T-helper 1 cell treated with Interleukin-12 subunit alpha and Interleukin-12 subunit beta and Interleukin-4 antibody, amounts not matched to agents 30 μg/mL and 1 μg/mL, for 36 hours (primary cell): ENCODE results near the gene MOB1B.
A peak's percentile ranks its signal among the peaks of the same experiment; 100 is the strongest.

Experiments used
- H3K27ac Mint-ChIP-seq: one replicate; pipeline ENCODE4 v1.8.0; 2021; ENCODE audit warnings: mild to moderate bottlenecking, mixed read lengths
- H3K27me3 Mint-ChIP-seq: one replicate; pipeline ENCODE4 v1.8.0; 2021; ENCODE audit warnings: low read depth, mixed read lengths
- H3K36me3 Mint-ChIP-seq: one replicate; pipeline ENCODE4 v1.8.0; 2021; ENCODE audit warnings: low read depth, mixed read lengths
- H3K4me1 Mint-ChIP-seq: one replicate; pipeline ENCODE4 v1.8.0; 2021; ENCODE audit warnings: low read depth, mixed read lengths
- H3K4me3 Mint-ChIP-seq: one replicate; pipeline ENCODE4 v1.8.0; 2021; ENCODE audit warnings: mild to moderate bottlenecking, moderate library complexity, mixed read lengths
- H3K9me3 Mint-ChIP-seq: one replicate; pipeline ENCODE4 v1.8.0; 2021; ENCODE audit warnings: mixed read lengths

MOB1B gene

DNA sequence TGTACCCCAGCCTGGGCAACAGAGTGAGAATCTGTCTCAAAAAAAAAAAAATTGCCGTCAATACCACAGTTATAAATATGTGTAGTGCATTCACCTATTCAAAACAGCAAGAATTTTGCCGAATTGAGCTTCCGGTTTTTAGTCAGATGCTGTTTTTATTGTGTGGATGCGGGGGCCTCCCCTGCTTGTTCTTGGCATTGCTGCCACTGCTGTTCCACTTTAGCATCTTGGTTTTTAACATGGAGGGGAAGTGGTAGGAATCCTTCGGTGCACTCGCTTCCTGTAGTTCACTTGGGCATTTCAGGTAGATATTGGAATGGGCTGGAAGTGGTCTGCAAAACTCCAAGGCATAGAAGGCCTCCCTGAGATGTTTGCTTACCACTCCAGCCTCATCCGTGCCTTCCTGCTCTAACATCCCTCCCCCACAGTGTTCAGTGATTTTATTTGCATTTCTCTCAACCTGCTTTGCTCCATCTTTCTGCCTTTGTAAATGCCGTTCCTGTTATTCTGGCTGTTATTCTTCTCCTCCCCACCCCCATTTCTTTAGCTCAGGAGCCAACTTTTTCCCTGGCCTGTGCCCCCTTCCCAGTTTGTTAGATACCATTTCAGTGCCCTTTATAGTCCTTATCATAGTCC, 25.5 kb downstream of the MOB1B start:
- no peaks in the 10 kb centered on the region for H3K27me3 Mint-ChIP-seq
- H3K4me1 Mint-ChIP-seq: peaks cover 30% of the 10 kb centered on the region
- no peaks in the 10 kb centered on the region for H3K9me3 Mint-ChIP-seq
- H3K4me3 Mint-ChIP-seq: peak overlapping the region; percentile 26
- H3K36me3 Mint-ChIP-seq: peaks cover 8% of the 10 kb centered on the region
- H3K27ac Mint-ChIP-seq: peak overlapping the region; percentile 21

DNA sequence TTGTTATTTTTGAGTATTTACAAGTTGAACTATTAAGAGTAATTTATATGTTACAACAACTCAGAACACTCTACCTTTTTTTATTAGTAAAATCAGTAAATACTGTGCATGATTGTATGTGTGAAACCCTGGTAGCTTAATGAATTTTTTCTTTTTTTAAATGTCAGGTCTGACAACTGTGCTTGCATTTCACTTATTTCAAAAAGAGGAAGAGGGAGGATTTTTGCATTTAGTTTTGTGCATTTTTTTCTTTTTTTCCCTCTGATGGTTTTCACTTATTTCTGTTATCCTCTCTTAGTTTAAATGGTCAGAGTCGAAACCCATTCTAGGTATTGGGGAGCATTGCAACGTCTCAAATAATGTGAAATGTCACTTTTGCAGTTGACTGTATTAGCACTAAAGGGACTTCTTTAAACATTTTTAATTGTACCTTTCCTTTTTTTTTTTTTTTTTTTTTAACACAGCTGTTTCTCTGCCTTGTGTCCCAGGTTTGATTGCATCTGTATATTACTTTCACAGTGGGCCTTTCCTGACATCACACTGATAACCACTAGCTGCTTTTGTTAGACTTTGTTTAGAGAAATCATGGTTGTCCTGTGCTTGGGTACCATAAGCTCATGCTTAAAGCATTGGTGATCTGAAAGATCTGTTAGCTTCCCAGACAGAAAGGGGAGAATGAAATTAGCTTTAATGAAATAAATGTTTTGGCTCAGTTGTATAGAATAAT, 28.5 kb downstream of the MOB1B start:
- Mint-ChIP-seq H3K27me3 (no peaks in the 10 kb centered on the region), H3K4me3 (no peak overlapping the region), H3K9me3 (peaks cover 3% of the 10 kb centered on the region), H3K36me3 (peaks cover 11% of the 10 kb centered on the region), H3K4me1 (peaks cover 29% of the 10 kb centered on the region), H3K27ac (no peak overlapping the region)

DNA sequence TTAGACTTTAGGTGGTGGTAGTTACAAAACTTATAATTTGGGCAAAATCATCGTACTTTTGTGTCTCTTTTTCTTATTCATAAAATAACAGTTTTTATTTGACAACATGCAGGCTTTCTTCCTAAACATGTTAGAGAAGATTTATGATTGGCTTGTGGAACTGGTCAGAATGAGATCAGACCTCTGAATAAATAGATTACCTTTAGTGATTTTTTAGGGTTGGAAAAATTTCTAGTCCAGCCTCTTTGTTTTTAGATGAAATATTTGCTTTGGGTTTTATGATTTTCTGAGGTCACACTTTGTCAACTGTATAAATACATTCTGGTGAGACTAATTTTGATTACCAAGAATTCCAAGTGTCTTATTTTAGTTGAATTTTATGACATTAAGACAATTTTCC, 29.2 kb downstream of the MOB1B start:
- Mint-ChIP-seq H3K4me3 (no peak overlapping the region), H3K36me3 (peaks cover 10% of the 10 kb centered on the region), H3K27me3 (no peaks in the 10 kb centered on the region), H3K4me1 (peaks cover 24% of the 10 kb centered on the region), H3K9me3 (peaks cover 3% of the 10 kb centered on the region), H3K27ac (no peak overlapping the region)

DNA sequence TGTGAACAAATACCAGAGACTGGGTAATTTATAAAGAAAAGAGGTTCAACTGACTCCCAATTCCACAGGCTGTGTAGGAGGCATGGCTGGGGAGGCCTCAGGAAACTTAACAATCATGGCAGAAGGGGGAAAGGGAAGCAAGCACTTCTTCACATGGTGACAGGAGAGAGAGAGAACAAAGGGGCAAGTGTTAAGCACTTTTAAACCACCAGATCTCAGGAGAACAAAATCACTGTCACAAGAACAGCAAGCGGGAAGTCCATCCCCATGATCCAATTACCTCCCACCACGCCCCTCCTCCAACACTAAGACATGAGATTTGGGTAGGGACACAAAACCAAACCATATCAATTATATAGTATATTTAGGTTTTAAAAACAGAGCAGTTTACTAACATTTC, 30.8 kb downstream of the MOB1B start:
- peaks cover 12% of the 10 kb centered on the region for H3K36me3 Mint-ChIP-seq
- H3K4me1 Mint-ChIP-seq: peaks cover 22% of the 10 kb centered on the region
- no peak overlapping the region for H3K4me3 Mint-ChIP-seq

GRCh38 chr4:70935038-70935695, 33.0 kb downstream of the MOB1B start:
- peaks cover 3% of the 10 kb centered on the region for H3K9me3 Mint-ChIP-seq
- peaks cover 10% of the 10 kb centered on the region for H3K36me3 Mint-ChIP-seq
- H3K4me3 Mint-ChIP-seq: no peak overlapping the region
- H3K27me3 Mint-ChIP-seq: no peaks in the 10 kb centered on the region
- no peak overlapping the region for H3K27ac Mint-ChIP-seq
- H3K4me1 Mint-ChIP-seq: peaks cover 20% of the 10 kb centered on the region

More for the DNA sequence above, 30.8 kb downstream of the MOB1B start:
- no peaks in the 10 kb centered on the region for H3K27me3 Mint-ChIP-seq
- no peak overlapping the region for H3K27ac Mint-ChIP-seq
- H3K9me3 Mint-ChIP-seq: peaks cover 3% of the 10 kb centered on the region

DNA sequence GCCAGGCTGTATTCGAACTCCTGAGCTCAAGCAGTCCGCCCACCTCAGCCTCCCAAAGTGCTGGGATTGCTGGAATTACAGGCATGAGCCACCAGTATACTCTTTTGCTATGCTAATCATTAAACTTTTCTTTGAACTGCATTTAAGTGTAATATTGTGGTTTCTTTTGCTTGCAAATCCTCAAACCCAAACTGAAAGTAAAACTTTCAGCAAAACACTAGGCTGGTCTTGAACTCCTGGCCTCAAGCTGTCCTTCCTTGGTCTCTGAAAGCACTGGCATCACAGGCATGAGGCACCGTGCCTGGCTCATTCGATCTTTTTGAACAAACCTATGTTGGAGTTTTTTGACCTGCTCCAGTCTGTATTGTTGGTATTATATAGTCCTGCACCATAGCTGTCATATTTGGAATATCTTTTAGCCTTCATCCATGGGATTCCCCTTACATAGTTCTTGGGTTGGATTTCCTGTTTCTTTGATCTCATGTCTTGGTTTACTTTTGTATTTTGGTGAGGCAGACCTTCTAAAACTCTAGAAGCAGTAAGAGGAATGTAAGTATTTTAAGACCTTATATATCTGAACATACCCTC, 34.1 kb downstream of the MOB1B start:
- peak overlapping the region; percentile 43 for H3K27ac Mint-ChIP-seq

GRCh38 chr4:70938086-70938485, 35.9 kb downstream of the MOB1B start:
- Mint-ChIP-seq H3K27me3 (no peaks in the 10 kb centered on the region), H3K36me3 (peaks cover 4% of the 10 kb centered on the region), H3K4me3 (no peak overlapping the region), H3K27ac (no peak overlapping the region), H3K9me3 (no peaks in the 10 kb centered on the region), H3K4me1 (peaks cover 18% of the 10 kb centered on the region)

More for the DNA sequence above, 34.1 kb downstream of the MOB1B start:
- H3K4me1 Mint-ChIP-seq: peaks cover 16% of the 10 kb centered on the region
- peak overlapping the region; percentile 11 for H3K4me3 Mint-ChIP-seq
- H3K27me3 Mint-ChIP-seq: no peaks in the 10 kb centered on the region
- H3K9me3 Mint-ChIP-seq: peaks cover 3% of the 10 kb centered on the region
- peaks cover 10% of the 10 kb centered on the region for H3K36me3 Mint-ChIP-seq

DNA sequence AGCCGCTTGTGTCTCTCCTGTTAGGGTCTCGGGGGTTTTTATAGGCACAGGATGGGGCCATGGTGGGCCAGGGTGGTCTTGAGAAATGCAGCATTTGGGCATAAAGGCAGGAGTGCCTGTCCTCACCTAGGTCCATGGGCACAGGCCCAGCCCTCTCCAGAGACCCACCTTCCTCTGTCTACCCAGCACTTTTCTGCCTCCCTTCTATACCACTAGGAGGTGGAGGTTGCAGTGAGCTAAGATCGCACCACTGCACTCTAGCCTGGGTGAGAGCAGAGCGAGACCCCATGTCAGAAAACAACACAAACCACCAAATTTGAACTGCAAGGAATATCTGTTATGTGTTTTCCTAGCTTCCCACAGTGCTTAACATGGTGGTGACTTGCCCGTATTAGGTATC, 38.0 kb downstream of the MOB1B start:
- Mint-ChIP-seq H3K36me3 (peaks cover 13% of the 10 kb centered on the region), H3K4me3 (no peak overlapping the region), H3K4me1 (peaks cover 23% of the 10 kb centered on the region), H3K9me3 (no peaks in the 10 kb centered on the region), H3K27ac (no peak overlapping the region), H3K27me3 (no peaks in the 10 kb centered on the region)

- Mint-ChIP-seq H3K27me3 (no peaks in the 10 kb centered on the region), H3K36me3 (peaks cover 9% of the 10 kb centered on the region), H3K4me3 (no peak overlapping the region), H3K9me3 (no peaks in the 10 kb centered on the region), H3K4me1 (peaks cover 6% of the 10 kb centered on the region), H3K27ac (no peak overlapping the region)
Measured at GRCh38 chr4:70943114-70943513, 40.9 kb downstream of the MOB1B start.

- Mint-ChIP-seq H3K9me3 (no peaks in the 10 kb centered on the region), H3K36me3 (peaks cover 9% of the 10 kb centered on the region), H3K27me3 (no peaks in the 10 kb centered on the region), H3K4me3 (no peak overlapping the region), H3K4me1 (peaks cover 12% of the 10 kb centered on the region), H3K27ac (no peak overlapping the region)
Measured at GRCh38 chr4:70945046-70945445, 42.9 kb downstream of the MOB1B start.

GRCh38 chr4:70945452-70946055, 43.4 kb downstream of the MOB1B start:
- Mint-ChIP-seq H3K36me3 (peaks cover 9% of the 10 kb centered on the region), H3K27me3 (no peaks in the 10 kb centered on the region), H3K9me3 (no peaks in the 10 kb centered on the region), H3K27ac (no peak overlapping the region), H3K4me1 (peaks cover 12% of the 10 kb centered on the region), H3K4me3 (no peak overlapping the region)

DNA sequence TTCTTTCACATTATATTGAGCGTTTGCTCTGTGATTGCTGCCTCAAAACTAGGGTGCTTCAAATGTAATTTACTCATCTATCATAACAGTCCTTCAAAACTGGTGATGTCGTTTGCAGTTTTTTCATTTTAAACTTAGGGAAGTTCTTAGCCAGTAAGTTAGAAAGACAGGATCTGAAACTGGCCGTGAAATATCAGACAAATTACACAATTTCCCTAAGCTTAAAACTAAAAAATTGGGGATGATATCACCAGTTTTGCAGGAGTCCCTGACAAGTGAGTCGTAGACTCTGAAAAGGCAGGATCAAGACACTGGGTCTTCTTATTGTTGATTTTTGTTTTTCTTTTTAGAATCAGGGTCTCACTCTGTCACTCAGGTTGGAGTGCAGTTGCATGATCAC, 44.8 kb downstream of the MOB1B start:
- H3K27ac Mint-ChIP-seq: no peak overlapping the region
- H3K27me3 Mint-ChIP-seq: no peaks in the 10 kb centered on the region
- peaks cover 9% of the 10 kb centered on the region for H3K36me3 Mint-ChIP-seq
- H3K4me3 Mint-ChIP-seq: no peak overlapping the region
- H3K9me3 Mint-ChIP-seq: no peaks in the 10 kb centered on the region
- H3K4me1 Mint-ChIP-seq: peaks cover 12% of the 10 kb centered on the region

- Mint-ChIP-seq H3K9me3 (no peaks in the 10 kb centered on the region), H3K4me1 (peaks cover 14% of the 10 kb centered on the region), H3K27me3 (no peaks in the 10 kb centered on the region), H3K36me3 (peaks cover 5% of the 10 kb centered on the region), H3K27ac (no peak overlapping the region), H3K4me3 (no peak overlapping the region)
Measured at GRCh38 chr4:70948665-70949260, 46.6 kb downstream of the MOB1B start.

GRCh38 chr4:70954032-70954431, 51.9 kb downstream of the MOB1B start:
- Mint-ChIP-seq H3K9me3 (no peaks in the 10 kb centered on the region), H3K36me3 (no peaks in the 10 kb centered on the region), H3K4me1 (peaks cover 6% of the 10 kb centered on the region), H3K27ac (no peak overlapping the region), H3K4me3 (no peak overlapping the region), H3K27me3 (no peaks in the 10 kb centered on the region)
